Measurements from ENCODE around the gene MAGEB1. TPM values are rescaled to one million over a fixed set of nuclear protein-coding genes. Genes with fewer than 3 reads are reported as not detected.

Gene MAGEB1
- total RNA-seq, 4 donors from 2014 or later = not detected

DNA sequence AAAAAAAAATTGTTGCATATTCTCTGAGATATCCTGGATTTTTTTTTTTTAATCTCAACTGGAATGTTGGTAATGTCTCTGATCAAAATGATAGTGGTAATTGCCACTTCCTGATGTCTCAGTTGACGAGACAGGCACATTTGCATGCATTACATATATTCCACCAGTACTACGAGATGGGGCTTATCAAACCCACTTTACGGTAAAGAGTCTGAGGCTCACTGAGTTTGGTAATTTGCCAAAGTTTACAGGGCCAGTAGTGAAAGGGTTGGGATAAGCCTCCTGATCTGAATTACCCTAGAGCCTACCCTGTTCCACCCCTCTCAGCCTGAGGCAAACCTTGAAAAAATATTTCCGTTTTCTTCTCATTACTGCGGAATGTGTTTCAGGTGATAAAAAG lies 26.3 kb upstream of the MAGEB1 start:
- H3K27ac ChIP-seq = no peak overlapping the region
- no peaks in the 10 kb centered on the region for H3K4me1 ChIP-seq
- no peak overlapping the region for H3K4me3 ChIP-seq
- WGBS, 2 donors = 82 to 84% methylated on average over 3 to 5 of the region's 5 CpGs
- intact Hi-C loops (cut with DNase I) = no loop called here
- no peak for DNase-seq
- TF ChIP-seq POLR2A (IDR thresholded peaks at IDR 0.05) (no peak), CTCF (IDR thresholded peaks at IDR 0.05) (no peak)
- no peaks in the 10 kb centered on the region for H3K9me3 ChIP-seq
- H3K27me3 ChIP-seq = no peaks in the 10 kb centered on the region
- no peaks in the 10 kb centered on the region for H3K36me3 ChIP-seq

- Histone ChIP-seq H3K4me1 (no peaks in the 10 kb centered on the region), H3K4me3 (no peak overlapping the region), H3K9me3 (no peaks in the 10 kb centered on the region), H3K27me3 (no peaks in the 10 kb centered on the region), H3K27ac (no peak overlapping the region), H3K36me3 (no peaks in the 10 kb centered on the region)
- TF ChIP-seq CTCF (IDR thresholded peaks at IDR 0.05) (no peak), POLR2A (IDR thresholded peaks at IDR 0.05) (no peak)
- no peak for DNase-seq
- WGBS, 2 donors = 50 to 58% methylated on average over 2 of the region's 2 CpGs
- intact Hi-C loops (cut with DNase I) = no loop called here
Measured at GRCh38 chrX:30224536-30224935, 22.4 kb upstream of the MAGEB1 start.

DNA sequence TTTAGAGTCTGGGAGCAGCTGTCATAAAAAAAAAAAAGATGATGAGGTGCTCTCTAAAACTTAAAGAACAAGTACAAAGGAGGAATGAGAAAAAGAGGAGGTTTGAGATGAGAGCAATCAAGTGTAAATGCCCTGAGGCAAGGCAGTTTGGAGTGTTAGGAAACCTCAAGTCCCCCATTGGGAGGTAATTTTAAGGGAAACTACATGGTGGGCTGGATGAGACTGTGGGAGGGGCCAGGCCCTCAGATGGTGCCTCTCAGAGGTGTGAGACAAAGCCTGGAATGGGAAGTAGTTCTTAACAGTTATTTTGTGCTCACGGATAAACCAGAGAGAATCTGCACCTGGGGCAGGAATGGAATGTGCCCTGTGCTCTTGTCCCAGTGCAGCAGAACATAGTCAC lies 18.4 kb upstream of the MAGEB1 start:
- H3K4me1 ChIP-seq = no peaks in the 10 kb centered on the region
- no peak overlapping the region for H3K27ac ChIP-seq
- intact Hi-C loops (cut with DNase I) = no loop called here
- DNase-seq = no peak
- 40 to 43% methylated on average over 1 of the region's 1 CpG for WGBS, 2 donors
- H3K9me3 ChIP-seq = no peaks in the 10 kb centered on the region
- TF ChIP-seq CTCF (IDR thresholded peaks at IDR 0.05) (no peak), POLR2A (IDR thresholded peaks at IDR 0.05) (no peak)
- no peaks in the 10 kb centered on the region for H3K36me3 ChIP-seq
- no peaks in the 10 kb centered on the region for H3K27me3 ChIP-seq
- H3K4me3 ChIP-seq = no peak overlapping the region

DNA sequence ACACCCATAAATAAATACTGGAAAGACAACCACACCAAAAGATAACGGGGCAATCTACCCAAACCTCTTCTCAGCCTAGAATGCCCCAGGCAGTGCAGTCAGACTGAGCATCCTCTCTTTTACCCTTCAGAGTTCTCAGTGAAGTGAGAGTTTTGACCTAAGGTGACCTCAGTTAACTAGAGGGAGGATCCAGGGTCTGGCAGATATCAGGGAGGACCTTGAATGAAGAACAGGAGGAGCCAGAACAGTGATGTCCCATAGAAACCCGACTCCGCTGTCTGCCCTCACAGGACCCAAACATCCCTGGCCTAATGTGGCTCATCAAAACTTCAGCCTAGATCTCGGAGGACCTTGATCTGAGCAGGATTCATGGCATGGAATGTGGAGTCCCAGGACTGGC lies 16.6 kb upstream of the MAGEB1 start, which contains the start of gene MAGEB3:
MAGEB3 (plus strand) TSS at position 263 of the 400 bp plus-strand sequence. CDS start 5,268 bp downstream, outside the sequence.
- Histone ChIP-seq H3K4me3 (no peak within 1 kb of the TSS), H3K36me3 (no peaks in the 10 kb centered on the region), H3K27me3 (no peaks in the 10 kb centered on the region), H3K27ac (no peak within 1 kb of the TSS), H3K4me1 (no peaks in the 10 kb centered on the region), H3K9me3 (no peaks in the 10 kb centered on the region)
- intact Hi-C loops (cut with DNase I) = no loop called here
- WGBS, 2 donors = 48 to 70% methylated on average over 2 to 3 of the region's 4 CpGs
- DNase-seq = no peak
- no peak for TF ChIP-seq POLR2A (IDR thresholded peaks at IDR 0.05)
- no peak for TF ChIP-seq CTCF (IDR thresholded peaks at IDR 0.05)

GRCh38 chrX:30241724-30242415 lies 5.1 kb upstream of the MAGEB1 start, which contains the start of gene MAGEB4:
TSS of gene MAGEB4 (plus strand) at chrX:30242000. CDS start at chrX:30242136, 136 bp downstream.
- no peak for DNase-seq
- WGBS, 2 donors = 81% methylated on average over 8 of the region's 10 CpGs; no CpG with 5 or more reads in 1 of the 2 donors

More at GRCh38 chrX:30241724-30242415, 5.1 kb upstream of the MAGEB1 start, which contains the start of gene MAGEB4:
- no peaks in the 10 kb centered on the region for H3K27me3 ChIP-seq
- no peaks in the 10 kb centered on the region for H3K36me3 ChIP-seq
- no peaks in the 10 kb centered on the region for H3K4me1 ChIP-seq
- TF ChIP-seq CTCF (IDR thresholded peaks at IDR 0.05) (no peak), POLR2A (IDR thresholded peaks at IDR 0.05) (no peak)
- H3K9me3 ChIP-seq = no peaks in the 10 kb centered on the region
- intact Hi-C loops (cut with DNase I) = no loop called here
- H3K27ac ChIP-seq = no peak within 1 kb of the TSS
- H3K4me3 ChIP-seq = no peak within 1 kb of the TSS

Measured in esophagus squamous epithelium (tissue), 5 donors.